Testis (tissue), 3 donors: ENCODE results near the gene SF3B2. TPM values are rescaled to one million over a fixed set of nuclear protein-coding genes. Genes with fewer than 3 reads are reported as not detected.

Experiments
- DNase-seq: peaks from one replicate; pipeline ENCODE4 v3.0.0-alpha.2; 2019
- H3K27ac ChIP-seq, 2 donors: fragments of 200-600 bp; sonication (generic); one replicate each; pipeline ENCODE4 v1.5.1; 2019
- H3K27me3 ChIP-seq: fragments of 200-600 bp; sonication (generic); one replicate; pipeline ENCODE4 v1.5.1; 2019
- H3K36me3 ChIP-seq: fragments of 200-600 bp; sonication (generic); one replicate; pipeline ENCODE4 v1.5.1; 2017; ENCODE audit warnings: low read depth; ENCODE audit errors: missing control alignments
- H3K4me1 ChIP-seq: fragments of 200-600 bp; sonication (generic); one replicate; pipeline ENCODE4 v1.5.1; 2019
- H3K4me3 ChIP-seq, 2 donors: fragments of 200-600 bp; sonication (generic); one replicate each; pipeline ENCODE4 v1.5.1; 2017 to 2019
- H3K9me3 ChIP-seq: fragments of 200-600 bp; sonication (generic); one replicate; pipeline ENCODE4 v1.5.1; 2017
- CTCF ChIP-seq, 3 experiments: fragments of 450-650 bp in 2 of 3; fragments of 200-600 bp in 1 of 3; sonication (generic) in 1 of 3; IDR thresholded peaks; one replicate each; pipeline ENCODE4 v1.5.1; 2016 to 2019; ENCODE audit warnings: antibody characterized with exemption in 3 of 3, mild to moderate bottlenecking in 2 of 3, moderate library complexity in 1 of 3
- POLR2A ChIP-seq: fragments of 450-650 bp; IDR thresholded peaks from one replicate; pipeline ENCODE4 v1.6.1; 2017; ENCODE audit warnings: antibody characterized with exemption, mild to moderate bottlenecking, moderate library complexity
- WGBS, 2 donors: methylation state at CpG; one replicate each; pipeline ENCODE4 v1.1.5; 2018; 5-methylcytosine and 5-hydroxymethylcytosine counted together
- intact Hi-C: fragments of 100-400 bp; cut with DNase I; formaldehyde crosslinking; loops from one replicate; pipeline ENCODE4 v1.15.1; 2023; ENCODE audit warnings: low total_unique reads
- polyA plus RNA-seq: library from polyadenylated mRNA; stranded (reverse); fragments of 350-450 nt; fragmentation: Illumina TruSeq; extraction: RNeasy Lipid Tissue Mini Kit (QIAGEN cat#74804); gene quantifications from one replicate; pipeline ENCODE4 v1.2.3, GENCODE V29; 2014; ENCODE audit warnings: low read depth, low replicate concordance; ENCODE audit not compliant: insufficient read depth
- total RNA-seq, 2 donors: library from RNA; depleted of rRNA; stranded (reverse); fragments of >200 nt; gene quantifications; one replicate each; pipeline ENCODE4 v1.2.3, GENCODE V29; 2016

The SF3B2 gene
- total and polyA plus RNA-seq, 3 donors from 2014 or later: 307 to 341 (median 315) TPM

GRCh38 chr11:66042227-66042995 lies 9.8 kb upstream of the SF3B2 start:
- Histone ChIP-seq H3K4me3 (peak overlapping the region; percentile 41 to 58), H3K4me1 (no peaks in the 10 kb centered on the region), H3K36me3 (no peaks in the 10 kb centered on the region), H3K27me3 (no peaks in the 10 kb centered on the region), H3K27ac (no peak overlapping the region), H3K9me3 (no peaks in the 10 kb centered on the region)
- peak; percentile 55 for DNase-seq
- 78 to 88% methylated on average over 53 to 81 of the region's 81 CpGs for WGBS, 2 donors
- intact Hi-C loops: no loop called here
- no peak for TF ChIP-seq POLR2A
- TF ChIP-seq CTCF (IDR thresholded peaks at IDR 0.05): no peak

- 87 to 88% methylated on average over 85 to 88 of the region's 88 CpGs for WGBS, 2 donors
- TF ChIP-seq POLR2A: no peak
- no peak for TF ChIP-seq CTCF (IDR thresholded peaks at IDR 0.05)
- peak; percentile 61 for DNase-seq
- H3K27ac ChIP-seq: peak overlapping the region in 1 of 2 donors; percentile 30
- intact Hi-C loops: no loop called here
- H3K9me3 ChIP-seq: no peaks in the 10 kb centered on the region
- peak overlapping the region; percentile 41 to 58 for H3K4me3 ChIP-seq
- no peaks in the 10 kb centered on the region for H3K36me3 ChIP-seq
- no peaks in the 10 kb centered on the region for H3K27me3 ChIP-seq
- no peaks in the 10 kb centered on the region for H3K4me1 ChIP-seq
These were observed 8.9 kb upstream of the SF3B2 start for GRCh38 chr11:66042996-66043906.

- 52 to 60% methylated on average over 6 of the region's 6 CpGs for WGBS, 2 donors
- no peak overlapping the region for H3K27ac ChIP-seq
These were observed 7.4 kb upstream of the SF3B2 start for GRCh38 chr11:66044757-66045156.

GRCh38 chr11:66045177-66045639 lies 7.0 kb upstream of the SF3B2 start:
- Histone ChIP-seq H3K27ac (no peak overlapping the region), H3K27me3 (no peaks in the 10 kb centered on the region), H3K36me3 (no peaks in the 10 kb centered on the region), H3K4me3 (no peak overlapping the region), H3K9me3 (no peaks in the 10 kb centered on the region), H3K4me1 (peaks cover 7% of the 10 kb centered on the region)
- TF ChIP-seq POLR2A (no peak), CTCF (IDR thresholded peaks at IDR 0.05) (peak; percentile 59 to 83 (median 75))
- intact Hi-C loops: no loop called here
- 22 to 46% methylated on average over 2 to 11 of the region's 11 CpGs for WGBS, 2 donors
- peak; percentile 84 for DNase-seq

More at GRCh38 chr11:66044757-66045156, 7.4 kb upstream of the SF3B2 start:
- Histone ChIP-seq H3K4me3 (no peak overlapping the region), H3K9me3 (no peaks in the 10 kb centered on the region), H3K36me3 (no peaks in the 10 kb centered on the region), H3K4me1 (peaks cover 7% of the 10 kb centered on the region), H3K27me3 (no peaks in the 10 kb centered on the region)
- TF ChIP-seq CTCF (IDR thresholded peaks at IDR 0.05): no peak
- no peak for TF ChIP-seq POLR2A
- intact Hi-C loops: no loop called here
- DNase-seq: no peak
